OCI-LY1 (cell line): Measurements from ENCODE around the gene ZNF469.

ENCODE experiments used
- H2AFZ ChIP-seq: fragments of 200-600 bp; sonication (generic), shearing (Covaris generic); 2 replicates; pipeline ENCODE4 v1.6.0; 2014; ENCODE audit warnings: antibody characterized with exemption, mild to moderate bottlenecking, low read length
- H3F3A ChIP-seq: fragments of 200-600 bp; sonication (generic), shearing (Covaris generic); 2 replicates; pipeline ENCODE4 v1.6.0; 2014; ENCODE audit warnings: mild to moderate bottlenecking, antibody characterized with exemption, low read length, moderate library complexity; ENCODE audit not compliant: insufficient read depth
- H3K27ac ChIP-seq: fragments of 200-600 bp; sonication (generic); 2 replicates; pipeline ENCODE4 v1.5.1; 2014; ENCODE audit warnings: low read length, mixed run types, mild to moderate bottlenecking, low read depth; ENCODE audit not compliant: poor library complexity, severe bottlenecking
- H3K27me3 ChIP-seq: fragments of 200-600 bp; sonication (generic); 2 replicates; pipeline ENCODE4 v1.6.0; 2014; ENCODE audit warnings: antibody characterized with exemption, mild to moderate bottlenecking, low read length, moderate library complexity; ENCODE audit not compliant: insufficient read depth
- H3K36me3 ChIP-seq: fragments of 200-600 bp; sonication (generic); 2 replicates; pipeline ENCODE4 v1.6.1; 2014; ENCODE audit warnings: mild to moderate bottlenecking, antibody characterized with exemption, low read length, moderate library complexity, mixed read lengths; ENCODE audit not compliant: insufficient read depth
- H3K4me1 ChIP-seq: fragments of 200-600 bp; sonication (generic); 2 replicates; pipeline ENCODE4 v1.5.1; 2014; ENCODE audit warnings: mild to moderate bottlenecking, low read length, moderate library complexity; ENCODE audit not compliant: insufficient read depth, severe bottlenecking
- H3K4me2 ChIP-seq: fragments of 200-600 bp; sonication (generic), shearing (Covaris generic); 2 replicates; pipeline ENCODE4 v1.6.1; 2014; ENCODE audit warnings: low read length
- H3K4me3 ChIP-seq: fragments of 200-600 bp; sonication (generic); 2 replicates; pipeline ENCODE4 v1.5.1; 2014; ENCODE audit warnings: low read length, low read depth, mild to moderate bottlenecking, mixed read lengths; ENCODE audit not compliant: poor library complexity, severe bottlenecking
- H3K79me2 ChIP-seq: fragments of 200-600 bp; shearing (Covaris generic); 2 replicates; pipeline ENCODE4 v1.6.1; 2016; ENCODE audit warnings: mixed run types, low read length, mixed read lengths; ENCODE audit not compliant: insufficient read depth
- H3K9ac ChIP-seq: fragments of 200-600 bp; sonication (generic), shearing (Covaris generic); 2 replicates; pipeline ENCODE4 v1.6.1; 2014; ENCODE audit warnings: mild to moderate bottlenecking, low read length, mixed read lengths
- H3K9me2 ChIP-seq: fragments of 200-600 bp; sonication (generic), shearing (Covaris generic); 2 replicates; pipeline ENCODE4 v1.6.1; 2014; ENCODE audit warnings: low read depth, mild to moderate bottlenecking, low read length, mixed read lengths
- H3K9me3 ChIP-seq: fragments of 200-600 bp; shearing (Covaris generic); 2 replicates; pipeline ENCODE4 v1.6.1; 2014; ENCODE audit warnings: low read length, mixed read lengths
- H4K20me1 ChIP-seq: fragments of 200-600 bp; sonication (generic), shearing (Covaris generic); 2 replicates; pipeline ENCODE4 v1.6.0; 2016; ENCODE audit warnings: mild to moderate bottlenecking, low read length; ENCODE audit not compliant: insufficient read depth
- CTCF ChIP-seq: fragments of 200-600 bp; sonication (generic), shearing (Covaris generic); IDR thresholded peaks from 2 replicates; pipeline ENCODE4 v1.5.1; 2017; ENCODE audit warnings: mild to moderate bottlenecking, antibody characterized with exemption, low read length, moderate library complexity, mixed read lengths
- EZH2 ChIP-seq: fragments of 200-600 bp; sonication (generic), shearing (Covaris generic); IDR thresholded peaks from 2 replicates; pipeline ENCODE4 v1.8.0; 2017; ENCODE audit warnings: borderline replicate concordance, mixed run types, mild to moderate bottlenecking, antibody characterized with exemption, low read length, moderate library complexity, mixed read lengths

ZNF469 gene

GRCh38 chr16:88338111-88338510 lies 44.6 kb upstream of the ZNF469 start:
- H3K9me3 ChIP-seq, result no peaks in the 10 kb centered on the region
- no peak overlapping the region for H2AFZ ChIP-seq
- no peaks in the 10 kb centered on the region for H3K4me1 ChIP-seq
- no peaks in the 10 kb centered on the region for H4K20me1 ChIP-seq
- no peaks in the 10 kb centered on the region for H3K9me2 ChIP-seq
- no peaks in the 10 kb centered on the region for H3K79me2 ChIP-seq
- TF ChIP-seq EZH2 (no peak), CTCF (no peak)
- no peak overlapping the region for H3K4me3 ChIP-seq
- no peak overlapping the region for H3K9ac ChIP-seq
- peaks cover 5% of the 10 kb centered on the region for H3K27me3 ChIP-seq
- no peaks in the 10 kb centered on the region for H3F3A ChIP-seq
- no peaks in the 10 kb centered on the region for H3K36me3 ChIP-seq
- no peak overlapping the region for H3K27ac ChIP-seq
- no peak overlapping the region for H3K4me2 ChIP-seq

DNA sequence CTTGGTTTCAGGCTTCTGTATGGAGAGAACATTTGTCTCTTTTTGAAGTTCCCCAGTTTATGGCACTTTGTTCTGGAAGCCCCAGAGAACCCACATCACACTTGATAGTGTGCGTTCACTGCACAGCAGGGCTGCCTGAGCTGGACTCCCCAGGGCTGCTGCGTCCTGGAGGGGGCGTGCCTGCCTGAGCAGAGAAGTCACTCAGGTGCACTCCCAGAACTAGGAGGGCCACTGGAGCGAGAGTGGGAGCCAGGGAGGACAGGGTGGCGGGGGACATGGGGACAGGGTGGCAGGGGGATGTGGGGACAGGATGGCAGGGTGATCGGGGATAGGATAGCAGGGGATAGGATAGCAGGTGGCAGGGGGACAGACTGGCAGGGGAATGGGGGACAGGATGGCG lies 43.9 kb upstream of the ZNF469 start:
- Histone ChIP-seq H3K79me2 (no peaks in the 10 kb centered on the region), H3K9me3 (no peaks in the 10 kb centered on the region), H3F3A (no peaks in the 10 kb centered on the region), H3K4me2 (no peak overlapping the region), H3K27me3 (peaks cover 12% of the 10 kb centered on the region), H3K9ac (no peak overlapping the region), H2AFZ (no peak overlapping the region), H3K9me2 (no peaks in the 10 kb centered on the region), H3K4me3 (no peak overlapping the region), H3K36me3 (no peaks in the 10 kb centered on the region), H4K20me1 (no peaks in the 10 kb centered on the region), H3K27ac (no peak overlapping the region), H3K4me1 (no peaks in the 10 kb centered on the region)
- TF ChIP-seq CTCF (no peak), EZH2 (no peak)

GRCh38 chr16:88339930-88340754 lies 42.6 kb upstream of the ZNF469 start:
- Histone ChIP-seq H3K4me2 (no peak overlapping the region), H3K9ac (no peak overlapping the region), H3K36me3 (no peaks in the 10 kb centered on the region), H3K27me3 (peaks cover 12% of the 10 kb centered on the region), H3K9me2 (no peaks in the 10 kb centered on the region), H3K9me3 (no peaks in the 10 kb centered on the region), H4K20me1 (no peaks in the 10 kb centered on the region), H3K27ac (no peak overlapping the region), H3K4me1 (no peaks in the 10 kb centered on the region), H3K79me2 (no peaks in the 10 kb centered on the region), H2AFZ (no peak overlapping the region), H3F3A (no peaks in the 10 kb centered on the region), H3K4me3 (no peak overlapping the region)
- TF ChIP-seq EZH2 (no peak), CTCF (no peak)
